Lower leg skin (tissue), 4 donors: Measurements from ENCODE around the gene ERC1. TPM values are rescaled to one million over a fixed set of nuclear protein-coding genes. Genes with fewer than 3 reads are reported as not detected.

Source experiments
- DNase-seq, 2 donors: peaks; one replicate each; pipeline ENCODE4 v3.0.0-alpha.2; 2019; ENCODE audit warnings: low spot score in 2 of 2
- H3K4me3 ChIP-seq: fragments of 200-600 bp; sonication (generic); 2 replicates; pipeline ENCODE4 v1.5.1; 2017; ENCODE audit warnings: mild to moderate bottlenecking, low read depth; ENCODE audit not compliant: poor library complexity, severe bottlenecking
- POLR2A ChIP-seq, 2 donors: fragments of 450-650 bp; IDR thresholded peaks; one replicate each; pipeline ENCODE4 v1.6.1; 2016 to 2017; ENCODE audit warnings: antibody characterized with exemption in 2 of 2, mild to moderate bottlenecking in 1 of 2, moderate library complexity in 1 of 2
- WGBS, 2 donors: methylation state at CpG; one replicate each; pipeline ENCODE4 v1.1.5; 2018; 5-methylcytosine and 5-hydroxymethylcytosine counted together
- intact Hi-C: fragments of 100-400 bp; cut with DNase I; formaldehyde crosslinking; loops from one replicate; pipeline ENCODE4 v1.15.0; 2023; ENCODE audit warnings: low total_unique reads
- total RNA-seq, 4 donors: library from RNA; depleted of rRNA; stranded (reverse); fragments of >200 nt; gene quantifications; one replicate each; pipeline ENCODE4 v1.1.0, GENCODE V29; 2016
- TF ChIP-seq, protein P1 (sequence below), 3 donors: fragments of 450-650 bp; IDR thresholded peaks; one replicate each; pipeline ENCODE4 v1.5.1; 2016; ENCODE audit warnings: antibody characterized with exemption in 3 of 3, mild to moderate bottlenecking in 3 of 3, moderate library complexity in 2 of 3

Gene ERC1
- total RNA-seq, 4 donors from 2014 or later, result 22.1 to 42.7 (median 29.7) TPM

GRCh38 chr12:1013618-1014489, 22.8 kb downstream of the ERC1 start:
- H3K4me3 ChIP-seq, result no peak overlapping the region
- peak in 1 of 2 donors; percentile 44 for DNase-seq
- intact Hi-C loops, result no loop called here
- 60 to 61% methylated on average over 10 of the region's 10 CpGs for WGBS, 2 donors
- TF ChIP-seq POLR2A (IDR thresholded peaks at IDR 0.05), result no peak
- TF ChIP-seq, protein P1, sequence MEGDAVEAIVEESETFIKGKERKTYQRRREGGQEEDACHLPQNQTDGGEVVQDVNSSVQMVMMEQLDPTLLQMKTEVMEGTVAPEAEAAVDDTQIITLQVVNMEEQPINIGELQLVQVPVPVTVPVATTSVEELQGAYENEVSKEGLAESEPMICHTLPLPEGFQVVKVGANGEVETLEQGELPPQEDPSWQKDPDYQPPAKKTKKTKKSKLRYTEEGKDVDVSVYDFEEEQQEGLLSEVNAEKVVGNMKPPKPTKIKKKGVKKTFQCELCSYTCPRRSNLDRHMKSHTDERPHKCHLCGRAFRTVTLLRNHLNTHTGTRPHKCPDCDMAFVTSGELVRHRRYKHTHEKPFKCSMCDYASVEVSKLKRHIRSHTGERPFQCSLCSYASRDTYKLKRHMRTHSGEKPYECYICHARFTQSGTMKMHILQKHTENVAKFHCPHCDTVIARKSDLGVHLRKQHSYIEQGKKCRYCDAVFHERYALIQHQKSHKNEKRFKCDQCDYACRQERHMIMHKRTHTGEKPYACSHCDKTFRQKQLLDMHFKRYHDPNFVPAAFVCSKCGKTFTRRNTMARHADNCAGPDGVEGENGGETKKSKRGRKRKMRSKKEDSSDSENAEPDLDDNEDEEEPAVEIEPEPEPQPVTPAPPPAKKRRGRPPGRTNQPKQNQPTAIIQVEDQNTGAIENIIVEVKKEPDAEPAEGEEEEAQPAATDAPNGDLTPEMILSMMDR (IDR thresholded peaks at IDR 0.05), result no peak

DNA sequence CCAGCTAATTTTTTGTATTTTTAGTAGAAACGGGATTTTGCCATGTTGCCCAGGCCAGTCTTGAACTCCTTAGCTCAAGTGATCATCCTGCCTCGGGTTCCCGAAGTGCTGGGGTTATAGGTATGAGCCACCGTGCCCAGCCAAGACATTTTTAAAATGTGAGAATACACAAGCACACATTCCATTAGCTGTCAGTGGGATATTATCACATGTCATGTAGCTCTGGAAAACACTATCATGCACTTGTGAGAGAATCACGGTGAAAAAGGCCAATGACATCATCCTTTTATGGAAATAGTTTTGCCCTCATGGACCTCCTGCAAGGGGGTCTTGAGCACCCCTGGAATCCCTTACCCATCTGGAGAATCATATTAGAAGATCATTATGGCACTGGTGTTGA, 28.3 kb downstream of the ERC1 start:
- no peak overlapping the region for H3K4me3 ChIP-seq
- TF ChIP-seq, protein P1 (IDR thresholded peaks at IDR 0.05), result no peak
- no peak for TF ChIP-seq POLR2A (IDR thresholded peaks at IDR 0.05)
- intact Hi-C loops, result no loop called here
- WGBS, 2 donors, result 91 to 94% methylated on average over 5 of the region's 5 CpGs
- no peak for DNase-seq

DNA sequence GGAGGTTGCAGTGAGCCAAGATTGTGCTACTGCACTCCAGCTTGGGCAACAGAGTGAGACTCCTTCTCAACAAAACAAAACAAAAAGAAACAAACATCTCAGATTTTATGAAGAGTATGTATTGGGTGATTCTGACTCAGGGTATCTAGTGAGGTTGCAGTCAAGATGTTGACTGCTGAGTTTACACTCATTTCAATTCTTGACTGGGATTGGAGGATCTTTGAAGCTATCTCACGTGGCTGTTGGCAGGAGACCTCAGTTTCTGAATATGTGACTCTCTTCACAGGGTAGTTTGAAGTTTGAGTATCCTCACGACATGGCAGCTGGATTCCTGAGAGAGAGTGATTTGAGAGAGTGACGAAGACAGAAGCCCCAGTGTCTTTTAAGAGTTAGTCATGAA, 29.4 kb downstream of the ERC1 start:
- no peak for DNase-seq
- TF ChIP-seq, protein P1 (IDR thresholded peaks at IDR 0.05), result no peak
- no peak for TF ChIP-seq POLR2A (IDR thresholded peaks at IDR 0.05)
- WGBS, 2 donors, result 93 to 94% methylated on average over 3 of the region's 3 CpGs
- no peak overlapping the region for H3K4me3 ChIP-seq
- intact Hi-C loops, result no loop called here

GRCh38 chr12:1022032-1022970, 31.3 kb downstream of the ERC1 start:
- TF ChIP-seq, protein P1 (IDR thresholded peaks at IDR 0.05), result no peak
- no peak for TF ChIP-seq POLR2A (IDR thresholded peaks at IDR 0.05)

DNA sequence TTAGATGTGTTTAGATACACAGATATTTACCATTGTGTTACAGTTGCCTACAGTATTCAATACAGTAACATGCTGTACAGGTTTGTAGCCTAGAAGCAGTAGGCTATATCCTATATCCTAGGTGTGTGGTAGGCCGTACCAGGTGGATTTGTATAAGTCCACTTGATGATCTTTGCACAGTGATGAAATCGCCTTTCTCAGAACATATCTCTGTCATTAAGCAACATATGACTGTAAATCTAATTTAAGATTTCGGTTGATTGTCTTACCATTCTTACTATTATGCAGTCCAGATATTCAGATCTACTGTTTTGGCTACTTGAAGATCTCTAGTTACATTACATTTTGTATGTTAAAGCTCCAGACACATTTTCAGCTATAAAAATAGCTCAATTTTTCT, 39.8 kb downstream of the ERC1 start:
- TF ChIP-seq, protein P1 (IDR thresholded peaks at IDR 0.05), result no peak
- no peak for TF ChIP-seq POLR2A (IDR thresholded peaks at IDR 0.05)
- no peak overlapping the region for H3K4me3 ChIP-seq
- intact Hi-C loops, result no loop called here
- DNase-seq, result no peak
- 94 to 96% methylated on average over 3 of the region's 3 CpGs for WGBS, 2 donors

More at GRCh38 chr12:1022032-1022970, 31.3 kb downstream of the ERC1 start:
- H3K4me3 ChIP-seq, result no peak overlapping the region
- intact Hi-C loops, result no loop called here
- WGBS, 2 donors, result 95 to 96% methylated on average over 9 of the region's 9 CpGs
- DNase-seq, result no peak
